T-helper 17 cell (primary cell): Measurements from ENCODE around the gene FBN3. TPM values are rescaled to one million over a fixed set of nuclear protein-coding genes. Genes with fewer than 3 reads are reported as not detected.
"Not testable (repeated sequence)": the region's sequence is repeated elsewhere in the genome, so short reads cannot be mapped to it uniquely, and the experiment has no call there.

Source experiments
- ATAC-seq: fragments of 150-1000 bp; cut with Tn5 transposase; 2 replicates; pipeline ENCODE4 v1.10.0; 2021; ENCODE audit warnings: mild to moderate bottlenecking, moderate library complexity
- DNase-seq, 3 donors: peaks; one replicate each; pipeline versions ENCODE4 v3.0.0 to v3.0.0-alpha.2; 2020 to 2021
- H3K9me3 ChIP-seq: one replicate; pipeline ENCODE4 v1.7.0; 2013; ENCODE audit warnings: low read length, mild to moderate bottlenecking; ENCODE audit not compliant: control insufficient read depth, poor library complexity, severe bottlenecking
- H3K27ac Mint-ChIP-seq: one replicate; pipeline ENCODE4 v1.8.0; 2022; ENCODE audit warnings: mild to moderate bottlenecking, moderate library complexity, mixed read lengths
- H3K27me3 Mint-ChIP-seq: one replicate; pipeline ENCODE4 v1.8.0; 2022; ENCODE audit warnings: mixed read lengths
- H3K36me3 Mint-ChIP-seq: one replicate; pipeline ENCODE4 v1.8.0; 2022; ENCODE audit warnings: low read depth, mixed read lengths
- H3K4me1 Mint-ChIP-seq: one replicate; pipeline ENCODE4 v1.8.0; 2022; ENCODE audit warnings: mild to moderate bottlenecking, mixed read lengths
- H3K4me3 Mint-ChIP-seq: one replicate; pipeline ENCODE4 v1.8.0; 2022; ENCODE audit warnings: mild to moderate bottlenecking, moderate library complexity, mixed read lengths
- total RNA-seq, 4 donors: library from RNA in 2 of 4; stranded (reverse) in 2 of 4; gene quantifications; one replicate each; pipeline ENCODE4 v1.2.3 and lab custom pipeline; 2022 to 2026

Gene FBN3
- total RNA-seq, 2 donors from 2014 or later = not detected

- no peaks in the 10 kb centered on the region for H3K9me3 ChIP-seq
- no peak overlapping the region for H3K27ac Mint-ChIP-seq
- ATAC-seq (no peak), DNase-seq (no peak)
- H3K36me3 Mint-ChIP-seq = no peaks in the 10 kb centered on the region
- H3K27me3 Mint-ChIP-seq = peaks cover 21% of the 10 kb centered on the region
- H3K4me3 Mint-ChIP-seq = no peak overlapping the region
- peaks cover 2% of the 10 kb centered on the region for H3K4me1 Mint-ChIP-seq
These were observed 110.2 kb downstream of the FBN3 start for GRCh38 chr19:8039231-8039630.

GRCh38 chr19:8038815-8039214 is 110.6 kb downstream of the FBN3 start:
- H3K4me1 Mint-ChIP-seq = peaks cover 2% of the 10 kb centered on the region
- ATAC-seq (no peak), DNase-seq (no peak)
- no peak overlapping the region for H3K4me3 Mint-ChIP-seq
- H3K9me3 ChIP-seq = no peaks in the 10 kb centered on the region
- H3K27ac Mint-ChIP-seq = no peak overlapping the region
- H3K27me3 Mint-ChIP-seq = peaks cover 17% of the 10 kb centered on the region
- H3K36me3 Mint-ChIP-seq = no peaks in the 10 kb centered on the region

GRCh38 chr19:8036434-8037099 is 112.8 kb downstream of the FBN3 start:
- ATAC-seq (no peak), DNase-seq (no peak)
- Mint-ChIP-seq H3K27me3 (peaks cover 21% of the 10 kb centered on the region), H3K4me3 (no peak overlapping the region), H3K36me3 (no peaks in the 10 kb centered on the region), H3K4me1 (peaks cover 2% of the 10 kb centered on the region), H3K27ac (no peak overlapping the region)
- H3K9me3 ChIP-seq = no peaks in the 10 kb centered on the region

- DNase-seq (no peak), ATAC-seq (no peak)
- no peak overlapping the region for H3K4me3 Mint-ChIP-seq
- peaks cover 2% of the 10 kb centered on the region for H3K4me1 Mint-ChIP-seq
- H3K36me3 Mint-ChIP-seq = no peaks in the 10 kb centered on the region
- peaks cover 21% of the 10 kb centered on the region for H3K27me3 Mint-ChIP-seq
- no peak overlapping the region for H3K27ac Mint-ChIP-seq
- no peaks in the 10 kb centered on the region for H3K9me3 ChIP-seq
These were observed 115.2 kb downstream of the FBN3 start for GRCh38 chr19:8034178-8034525.

- ATAC-seq, H3K9me3 ChIP-seq, DNase-seq, H3K4me1 Mint-ChIP-seq, H3K27ac Mint-ChIP-seq, H3K4me3 Mint-ChIP-seq, H3K36me3 Mint-ChIP-seq: not testable (repeated sequence)
- peaks cover 16% of the 10 kb centered on the region for H3K27me3 Mint-ChIP-seq
These were observed 115.9 kb downstream of the FBN3 start for GRCh38 chr19:8033287-8034177.

- no peaks in the 10 kb centered on the region for H3K36me3 Mint-ChIP-seq
- no peaks in the 10 kb centered on the region for H3K4me1 Mint-ChIP-seq
- H3K27me3 Mint-ChIP-seq = peaks cover 4% of the 10 kb centered on the region
- ATAC-seq = no peak
- no peak overlapping the region for H3K4me3 Mint-ChIP-seq
- H3K27ac Mint-ChIP-seq = no peak overlapping the region
- H3K9me3 ChIP-seq = no peaks in the 10 kb centered on the region
- DNase-seq = no peak
These were observed 118.4 kb downstream of the FBN3 start for GRCh38 chr19:8030960-8031359.

DNA sequence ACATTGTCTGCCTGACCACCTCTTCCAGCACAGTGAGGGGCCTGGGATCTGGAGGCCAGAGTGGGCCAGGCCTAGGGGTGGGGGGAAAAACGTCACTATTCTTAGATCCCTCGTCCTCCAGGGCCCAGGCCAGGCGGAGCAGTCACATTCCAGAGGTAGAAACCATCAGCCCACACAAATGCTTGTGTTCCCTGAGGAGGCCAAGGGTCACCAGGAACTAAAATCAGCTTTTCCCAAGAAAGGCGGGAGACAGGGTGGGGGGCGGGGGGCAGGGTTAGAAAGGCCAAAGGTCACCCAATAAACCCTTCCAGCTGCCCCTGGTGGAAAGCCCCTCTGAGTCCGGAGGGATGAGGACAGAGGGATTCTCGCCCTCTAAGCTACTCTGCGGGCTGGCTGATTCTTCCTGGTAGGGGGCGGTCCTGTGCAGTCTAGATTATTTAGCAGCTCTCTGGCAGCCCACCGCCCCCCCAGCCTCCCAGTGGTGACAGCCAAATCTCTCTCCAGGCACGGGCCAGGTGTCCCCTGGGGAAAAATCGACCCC is 120.4 kb downstream of the FBN3 start:
- DNase-seq = no peak
- H3K4me3 Mint-ChIP-seq = no peak overlapping the region
- no peak for ATAC-seq
- no peaks in the 10 kb centered on the region for H3K36me3 Mint-ChIP-seq
- no peaks in the 10 kb centered on the region for H3K4me1 Mint-ChIP-seq
- H3K27ac Mint-ChIP-seq = no peak overlapping the region
- no peaks in the 10 kb centered on the region for H3K9me3 ChIP-seq
- peaks cover 4% of the 10 kb centered on the region for H3K27me3 Mint-ChIP-seq

DNA sequence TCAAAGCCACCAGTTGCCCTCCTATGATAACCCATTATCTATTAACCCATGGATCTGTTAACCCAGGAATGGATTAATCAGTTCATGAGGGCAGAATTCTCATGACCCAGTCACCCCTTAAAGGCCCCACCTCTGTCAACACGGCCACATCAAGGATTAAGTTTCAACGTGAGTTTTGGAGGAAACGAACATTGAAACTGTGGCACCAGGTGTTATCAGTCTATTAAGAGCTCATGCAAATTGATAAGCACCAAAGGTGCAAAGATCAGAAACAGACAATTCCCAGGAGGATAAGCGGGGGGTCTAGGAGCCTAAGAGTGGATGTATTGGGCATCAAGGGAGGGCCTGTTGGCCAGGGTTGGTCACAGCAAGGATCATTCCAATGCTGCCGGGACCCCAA is 124.1 kb downstream of the FBN3 start:
- no peak for ATAC-seq
- H3K27ac Mint-ChIP-seq = no peak overlapping the region

GRCh38 chr19:8024256-8024655 is 125.1 kb downstream of the FBN3 start:
- DNase-seq, H3K36me3 Mint-ChIP-seq, H3K27ac Mint-ChIP-seq, H3K4me1 Mint-ChIP-seq, H3K4me3 Mint-ChIP-seq, H3K9me3 ChIP-seq, ATAC-seq, H3K27me3 Mint-ChIP-seq: not testable (repeated sequence)

More for the DNA sequence above, 124.1 kb downstream of the FBN3 start:
- H3K9me3 ChIP-seq = no peaks in the 10 kb centered on the region
- Mint-ChIP-seq H3K27me3 (no peaks in the 10 kb centered on the region), H3K36me3 (no peaks in the 10 kb centered on the region), H3K4me3 (no peak overlapping the region), H3K4me1 (peaks cover 2% of the 10 kb centered on the region)
- no peak for DNase-seq

- DNase-seq (no peak), ATAC-seq (no peak)
- no peak overlapping the region for H3K4me3 Mint-ChIP-seq
- no peaks in the 10 kb centered on the region for H3K36me3 Mint-ChIP-seq
- peaks cover 2% of the 10 kb centered on the region for H3K4me1 Mint-ChIP-seq
- H3K27ac Mint-ChIP-seq = no peak overlapping the region
- H3K9me3 ChIP-seq = no peaks in the 10 kb centered on the region
- H3K27me3 Mint-ChIP-seq = no peaks in the 10 kb centered on the region
These were observed 126.0 kb downstream of the FBN3 start for GRCh38 chr19:8023371-8023770.

- no peaks in the 10 kb centered on the region for H3K27me3 Mint-ChIP-seq
- H3K9me3 ChIP-seq = no peaks in the 10 kb centered on the region
- no peaks in the 10 kb centered on the region for H3K36me3 Mint-ChIP-seq
- no peak overlapping the region for H3K27ac Mint-ChIP-seq
- H3K4me3 Mint-ChIP-seq = no peak overlapping the region
- H3K4me1 Mint-ChIP-seq = peaks cover 7% of the 10 kb centered on the region
- DNase-seq = no peak
- ATAC-seq = no peak
These were observed 127.1 kb downstream of the FBN3 start for GRCh38 chr19:8022275-8022674.

DNA sequence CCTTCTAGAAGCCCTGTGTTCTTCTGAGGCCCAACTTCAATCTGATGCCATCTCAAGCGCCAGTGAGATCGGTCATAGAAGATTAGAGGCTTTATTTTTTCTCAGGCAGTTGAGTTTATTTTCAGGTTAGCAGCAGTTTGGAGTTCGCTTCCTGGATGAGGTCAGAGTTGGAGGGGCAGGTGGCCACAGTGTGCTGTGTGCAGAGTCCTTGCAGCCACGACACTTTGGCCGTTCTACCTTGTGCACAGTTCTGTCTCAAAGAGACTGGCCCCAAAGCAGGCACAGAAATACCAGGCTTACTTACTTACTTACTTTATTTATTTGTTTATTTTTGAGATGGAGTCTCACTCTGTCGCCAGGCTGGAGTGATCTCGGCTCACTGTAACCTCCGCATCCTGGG is 128.0 kb downstream of the FBN3 start:
- Mint-ChIP-seq H3K27ac (no peak overlapping the region), H3K27me3 (no peaks in the 10 kb centered on the region), H3K4me3 (no peak overlapping the region), H3K36me3 (no peaks in the 10 kb centered on the region), H3K4me1 (peaks cover 7% of the 10 kb centered on the region)
- DNase-seq (no peak), ATAC-seq (no peak)
- no peaks in the 10 kb centered on the region for H3K9me3 ChIP-seq

- H3K9me3 ChIP-seq = no peaks in the 10 kb centered on the region
- no peaks in the 10 kb centered on the region for H3K36me3 Mint-ChIP-seq
- DNase-seq = no peak
- H3K27ac Mint-ChIP-seq = no peak overlapping the region
- H3K27me3 Mint-ChIP-seq = no peaks in the 10 kb centered on the region
- no peak overlapping the region for H3K4me3 Mint-ChIP-seq
- ATAC-seq = no peak
- H3K4me1 Mint-ChIP-seq = peaks cover 7% of the 10 kb centered on the region
These were observed 128.7 kb downstream of the FBN3 start for GRCh38 chr19:8020681-8021080.
